Endodermal cell (in vitro differentiated cells): Measurements from ENCODE around the gene RAB24. TPM values are rescaled to one million over a fixed set of nuclear protein-coding genes. Genes with fewer than 3 reads are reported as not detected.

Experiments
- DNase-seq: peaks from one replicate; pipeline ENCODE4 v3.0.0-alpha.2; 2017
- H3K27ac ChIP-seq: 2 replicates; pipeline ENCODE4 v1.5.1; 2013; ENCODE audit warnings: mild to moderate bottlenecking, low read depth, low read length, moderate library complexity
- H3K27me3 ChIP-seq: 2 replicates; pipeline ENCODE4 v1.6.1; 2013; ENCODE audit warnings: mild to moderate bottlenecking, low read length, moderate library complexity; ENCODE audit not compliant: insufficient read depth, control insufficient read depth, poor library complexity, severe bottlenecking
- H3K36me3 ChIP-seq: 2 replicates; pipeline ENCODE4 v1.7.0; 2013; ENCODE audit warnings: mild to moderate bottlenecking, low read length, moderate library complexity; ENCODE audit not compliant: control insufficient read depth, insufficient read depth
- H3K4me1 ChIP-seq: one replicate; pipeline ENCODE4 v1.7.0; 2013; ENCODE audit warnings: low read length; ENCODE audit not compliant: control insufficient read depth, insufficient read depth
- H3K4me3 ChIP-seq: 2 replicates; pipeline ENCODE4 v1.5.1; 2013; ENCODE audit warnings: mild to moderate bottlenecking, low read length, moderate library complexity
- H3K9ac ChIP-seq: 2 replicates; pipeline ENCODE4 v1.6.1; 2013; ENCODE audit warnings: mild to moderate bottlenecking, low read length, moderate library complexity; ENCODE audit not compliant: poor library complexity, severe bottlenecking; ENCODE audit errors: extremely low read depth
- H3K9me3 ChIP-seq: 2 replicates; pipeline ENCODE4 v1.6.1; 2013; ENCODE audit warnings: mild to moderate bottlenecking, low read length, moderate library complexity; ENCODE audit not compliant: control insufficient read depth
- H3K27ac Mint-ChIP-seq: 2 replicates; pipeline ENCODE4 v1.8.0; 2020; ENCODE audit warnings: mixed read lengths
- H3K27me3 Mint-ChIP-seq: 2 replicates; pipeline ENCODE4 v1.8.0; 2021; ENCODE audit warnings: mild to moderate bottlenecking, mixed read lengths; ENCODE audit not compliant: insufficient read depth
- H3K36me3 Mint-ChIP-seq: 2 replicates; pipeline ENCODE4 v1.8.0; 2020; ENCODE audit warnings: low read depth, mixed read lengths
- H3K4me1 Mint-ChIP-seq: 2 replicates; pipeline ENCODE4 v1.8.0; 2020; ENCODE audit warnings: mixed read lengths
- H3K4me3 Mint-ChIP-seq: 2 replicates; pipeline ENCODE4 v1.8.0; 2020; ENCODE audit warnings: mild to moderate bottlenecking, moderate library complexity, mixed read lengths
- H3K9me3 Mint-ChIP-seq: 2 replicates; pipeline ENCODE4 v1.8.0; 2020; ENCODE audit warnings: mild to moderate bottlenecking, mixed read lengths
- CTCF ChIP-seq: fragments of 200-600 bp; sonication (generic); conservative IDR thresholded peaks from 2 replicates; pipeline ENCODE4 v1.5.0; 2021; ENCODE audit warnings: antibody characterized with exemption, mild to moderate bottlenecking
- WGBS, 2 experiments: methylation state at CpG; one replicate each; pipeline versions ENCODE4 v1.1.5 to v1.1.7; 2013; ENCODE audit warnings: missing lambda C conversion rate in 2 of 2, mixed read lengths in 1 of 2; ENCODE audit not compliant: insufficient coverage in 1 of 2, insufficient read length in 1 of 2; 5-methylcytosine and 5-hydroxymethylcytosine counted together
- total RNA-seq, 2 donors: library from RNA; stranded (reverse); fragmentation: NEBNext Ultra II Directional in 1 of 2; extraction: Animal tissue kit (Norgen Biotek cat#: 25700) in 1 of 2; gene quantifications; 2 replicates in 1 of 2; 3 replicates in 1 of 2; pipeline ENCODE4 v1.2.1, GENCODE V29; 2021

Gene RAB24
- total RNA-seq, 2 donors from 2014 or later = 13.8 to 25.1 TPM

- H3K36me3 ChIP-seq = peaks cover 93% of the 10 kb centered on the region
- H3K4me3 Mint-ChIP-seq = no peak overlapping the region
- 94 to 96% methylated on average over 6 to 7 of the region's 7 CpGs for WGBS, 2 experiments
These were observed 11.8 kb downstream of the RAB24 start for GRCh38 chr5:177291735-177292134.

GRCh38 chr5:177290816-177291596 lies 12.5 kb downstream of the RAB24 start:
- peaks cover 82% of the 10 kb centered on the region for H3K36me3 Mint-ChIP-seq
- no peaks in the 10 kb centered on the region for H3K4me1 ChIP-seq
- H3K27me3 Mint-ChIP-seq = no peaks in the 10 kb centered on the region
- DNase-seq = no peak
- no peaks in the 10 kb centered on the region for H3K9me3 Mint-ChIP-seq
- H3K27ac ChIP-seq = no peak overlapping the region
- 96% methylated on average over 9 to 12 of the region's 12 CpGs for WGBS, 2 experiments
- peaks cover 6% of the 10 kb centered on the region for H3K4me1 Mint-ChIP-seq
- H3K4me3 ChIP-seq = no peak overlapping the region
- no peak for TF ChIP-seq CTCF
- no peaks in the 10 kb centered on the region for H3K9me3 ChIP-seq
- H3K27me3 ChIP-seq = no peaks in the 10 kb centered on the region
- no peak overlapping the region for H3K9ac ChIP-seq
- no peak overlapping the region for H3K27ac Mint-ChIP-seq
- H3K36me3 ChIP-seq = peaks cover 93% of the 10 kb centered on the region
- no peak overlapping the region for H3K4me3 Mint-ChIP-seq

More at GRCh38 chr5:177291735-177292134, 11.8 kb downstream of the RAB24 start:
- H3K27ac Mint-ChIP-seq = no peak overlapping the region
- Histone ChIP-seq H3K9me3 (no peaks in the 10 kb centered on the region), H3K27me3 (no peaks in the 10 kb centered on the region), H3K4me3 (no peak overlapping the region), H3K27ac (no peak overlapping the region), H3K4me1 (no peaks in the 10 kb centered on the region), H3K9ac (no peak overlapping the region)
- DNase-seq = no peak
- no peak for TF ChIP-seq CTCF
- no peaks in the 10 kb centered on the region for H3K27me3 Mint-ChIP-seq
- peaks cover 84% of the 10 kb centered on the region for H3K36me3 Mint-ChIP-seq
- no peaks in the 10 kb centered on the region for H3K9me3 Mint-ChIP-seq
- peaks cover 13% of the 10 kb centered on the region for H3K4me1 Mint-ChIP-seq

DNA sequence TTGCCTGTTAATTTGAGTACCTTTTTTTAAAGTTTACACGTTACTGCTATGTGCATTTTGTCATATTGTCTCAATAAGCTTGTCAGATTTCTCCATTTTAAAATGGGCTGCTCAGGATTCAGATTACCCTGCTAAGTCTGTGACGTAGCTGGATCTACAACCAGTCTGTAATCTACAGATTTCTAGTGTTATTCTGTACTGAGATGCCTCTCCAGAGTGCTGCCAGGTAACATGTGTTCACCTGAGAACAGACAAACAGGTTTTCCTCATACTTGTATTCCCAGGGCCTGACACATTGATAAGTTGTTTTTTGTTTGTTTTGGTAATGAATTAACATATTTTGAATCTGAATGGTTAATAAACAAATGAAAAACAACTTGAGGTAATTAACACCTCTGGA lies 15.3 kb downstream of the RAB24 start:
- H3K27me3 ChIP-seq = no peaks in the 10 kb centered on the region
- Mint-ChIP-seq H3K36me3 (peaks cover 80% of the 10 kb centered on the region), H3K4me3 (no peak overlapping the region), H3K27ac (no peak overlapping the region), H3K9me3 (no peaks in the 10 kb centered on the region), H3K4me1 (no peaks in the 10 kb centered on the region), H3K27me3 (no peaks in the 10 kb centered on the region)
- H3K4me3 ChIP-seq = no peak overlapping the region
- 95 to 96% methylated on average over 2 of the region's 2 CpGs for WGBS, 2 experiments
- no peak for TF ChIP-seq CTCF
- no peak overlapping the region for H3K27ac ChIP-seq
- no peak overlapping the region for H3K9ac ChIP-seq
- H3K9me3 ChIP-seq = no peaks in the 10 kb centered on the region
- H3K4me1 ChIP-seq = no peaks in the 10 kb centered on the region
- DNase-seq = no peak
- H3K36me3 ChIP-seq = peaks cover 92% of the 10 kb centered on the region
